Liver (tissue), 9 donors: Measurements from ENCODE around the gene CHTF18. TPM values are rescaled to one million over a fixed set of nuclear protein-coding genes. Genes with fewer than 3 reads are reported as not detected.

Experiments used
- DNase-seq: peaks from one replicate; pipeline ENCODE4 v3.0.0-alpha.2; 2017; ENCODE audit warnings: low spot score
- H3K27ac ChIP-seq, 2 donors: one replicate each; pipeline ENCODE4 v1.7.0; 2013; ENCODE audit warnings: inconsistent platforms in 2 of 2, low read length in 2 of 2, control low read depth in 1 of 2, low read depth in 1 of 2, mild to moderate bottlenecking in 1 of 2
- H3K27me3 ChIP-seq, 4 donors: one replicate each; pipeline versions ENCODE4 v1.6.1 to v1.7.0; 2013; ENCODE audit warnings: low read length in 3 of 4, inconsistent platforms in 1 of 4, mild to moderate bottlenecking in 1 of 4, moderate library complexity in 1 of 4; ENCODE audit not compliant: control insufficient read depth in 4 of 4, insufficient read depth in 4 of 4
- H3K36me3 ChIP-seq, 4 donors: one replicate each; pipeline versions ENCODE4 v1.6.1 to v1.7.0; 2013; ENCODE audit warnings: low read length in 3 of 4, mild to moderate bottlenecking in 3 of 4, low read depth in 1 of 4, moderate library complexity in 1 of 4; ENCODE audit not compliant: control insufficient read depth in 4 of 4, insufficient read depth in 3 of 4
- H3K4me1 ChIP-seq, 4 donors: one replicate each; pipeline versions ENCODE4 v1.6.1 to v1.7.0; 2013; ENCODE audit warnings: low read length in 3 of 4, mild to moderate bottlenecking in 3 of 4, moderate library complexity in 1 of 4; ENCODE audit not compliant: control insufficient read depth in 4 of 4, insufficient read depth in 4 of 4
- H3K4me3 ChIP-seq, 3 donors: one replicate each; pipeline versions ENCODE4 v1.6.1 to v1.7.0; 2013; ENCODE audit warnings: low read length in 3 of 3, control low read depth in 1 of 3, low read depth in 1 of 3, mild to moderate bottlenecking in 1 of 3
- H3K9ac ChIP-seq, 2 donors: one replicate each; pipeline ENCODE4 v1.7.0; 2013; ENCODE audit warnings: low read length in 2 of 2, mild to moderate bottlenecking in 2 of 2, moderate library complexity in 2 of 2, control low read depth in 1 of 2, low read depth in 1 of 2
- H3K9me3 ChIP-seq, 4 donors: one replicate each; pipeline versions ENCODE4 v1.6.1 to v1.7.0; 2013; ENCODE audit warnings: low read length in 3 of 4; ENCODE audit not compliant: control insufficient read depth in 4 of 4
- CTCF ChIP-seq: fragments of 150-350 bp; IDR thresholded peaks from 2 replicates; pipeline ENCODE4 v1.5.1; 2017; ENCODE audit warnings: improper control_type of control experiment, low read depth, low read length; ENCODE audit not compliant: missing input control
- EGR1 ChIP-seq, 2 donors: IDR thresholded peaks; 2 replicates each; pipeline ENCODE4 v1.6.1; 2016 to 2018; ENCODE audit warnings: antibody characterized with exemption in 2 of 2, low read depth in 2 of 2
- FOXA1 ChIP-seq: IDR thresholded peaks from 2 replicates; pipeline ENCODE4 v1.6.1; 2016; ENCODE audit warnings: antibody characterized with exemption
- FOXA2 ChIP-seq: IDR thresholded peaks from 2 replicates; pipeline ENCODE4 v1.6.1; 2016; ENCODE audit warnings: antibody characterized with exemption
- GABPA ChIP-seq, 2 donors: IDR thresholded peaks in 1 of 2; conservative IDR thresholded peaks in 1 of 2; 2 replicates each; pipeline ENCODE4 v1.6.1; 2016; ENCODE audit warnings: antibody characterized with exemption in 2 of 2, mild to moderate bottlenecking in 1 of 2, moderate library complexity in 1 of 2
- HNF4A ChIP-seq, 2 donors: conservative IDR thresholded peaks; 2 replicates each; pipeline ENCODE4 v1.6.1; 2016; ENCODE audit warnings: antibody characterized with exemption in 2 of 2, mild to moderate bottlenecking in 2 of 2
- HNF4G ChIP-seq: IDR thresholded peaks from 2 replicates; pipeline ENCODE4 v1.6.1; 2016; ENCODE audit warnings: antibody characterized with exemption
- JUND ChIP-seq, 2 donors: IDR thresholded peaks; 2 replicates each; pipeline ENCODE4 v1.6.1; 2016; ENCODE audit warnings: antibody characterized with exemption in 2 of 2
- NR2F2 ChIP-seq: IDR thresholded peaks from 2 replicates; pipeline ENCODE4 v1.6.1; 2016; ENCODE audit warnings: antibody characterized with exemption
- RAD21 ChIP-seq, 2 donors: IDR thresholded peaks; 2 replicates each; pipeline ENCODE4 v1.6.1; 2016; ENCODE audit warnings: antibody characterized with exemption in 2 of 2, mild to moderate bottlenecking in 2 of 2
- REST ChIP-seq: IDR thresholded peaks from 2 replicates; pipeline ENCODE4 v1.6.1; 2016; ENCODE audit warnings: antibody characterized with exemption, mild to moderate bottlenecking
- RXRA ChIP-seq, 2 donors: IDR thresholded peaks; 2 replicates each; pipeline ENCODE4 v1.6.1; 2017 to 2018; ENCODE audit warnings: antibody characterized with exemption in 2 of 2, mild to moderate bottlenecking in 1 of 2
- SP1 ChIP-seq: IDR thresholded peaks from 2 replicates; pipeline ENCODE4 v1.6.1; 2018; ENCODE audit warnings: antibody characterized with exemption, mild to moderate bottlenecking
- TAF1 ChIP-seq: conservative IDR thresholded peaks from 2 replicates; pipeline ENCODE4 v1.6.1; 2016; ENCODE audit warnings: antibody characterized with exemption, mild to moderate bottlenecking
- YY1 ChIP-seq: IDR thresholded peaks from 2 replicates; pipeline ENCODE4 v1.6.1; 2016; ENCODE audit warnings: antibody characterized with exemption, mild to moderate bottlenecking
- ZBTB33 ChIP-seq: IDR thresholded peaks from 2 replicates; pipeline ENCODE4 v1.6.1; 2016; ENCODE audit warnings: antibody characterized with exemption
- WGBS: extraction: QIAGEN DNeasy Blood & Tissue Kit; methylation state at CpG from one replicate; pipeline ENCODE4 v1.1.7; 2013; 5-methylcytosine and 5-hydroxymethylcytosine counted together
- polyA plus RNA-seq, 2 donors: library from polyadenylated mRNA; stranded (reverse) in 1 of 2; unstranded in 1 of 2; fragments of 200-250 nt in 1 of 2; fragments of >200 nt in 1 of 2; fragmentation: Nextera tagmentation in 1 of 2; extraction: Ambion mirVana in 1 of 2; gene quantifications; one replicate each; pipeline versions ENCODE4 v1.2.1 to v1.2.3, GENCODE V29; 2013 to 2015
- total RNA-seq, 2 donors: library from RNA; depleted of rRNA; stranded (reverse); fragments of >200 nt; gene quantifications; one replicate each; pipeline ENCODE4 v1.2.3, GENCODE V29; 2014
- TF ChIP-seq, protein P1 (sequence below): IDR thresholded peaks from 2 replicates; pipeline ENCODE4 v1.6.1; 2016; ENCODE audit warnings: antibody characterized with exemption
- TF ChIP-seq, protein P2 (sequence below): IDR thresholded peaks from 2 replicates; pipeline ENCODE4 v1.6.1; 2016; ENCODE audit warnings: antibody characterized with exemption
- donor health status: healthy.
- donor health status: healthy.
- donor health status: healthy.
- donor health status: healthy.
- donor health status: healthy.

Gene CHTF18
- total and polyA plus RNA-seq, 4 donors, result 1.7 to 15.6 (median 3.9) TPM

- Histone ChIP-seq H3K4me1 (no peaks in the 10 kb centered on the region), H3K27ac (no peak overlapping the region), H3K4me3 (no peak overlapping the region), H3K9ac (no peak overlapping the region), H3K27me3 (no peaks in the 10 kb centered on the region), H3K9me3 (peaks cover 0 to 13% (median 10%) of the 10 kb centered on the region in 4 donors), H3K36me3 (no peaks in the 10 kb centered on the region)
- whole genome bisulfite sequencing, result 81% methylated on average over 35 of the region's 35 CpGs
- TF ChIP-seq FOXA1, result no peak
- TF ChIP-seq EGR1 (IDR thresholded peaks at IDR 0.05; ENCODE audit: low read depth in 2 of 2), result no peak
- TF ChIP-seq HNF4G, result no peak
- no peak for TF ChIP-seq HNF4A (conservative IDR thresholded peaks at IDR 0.05)
- no peak for TF ChIP-seq RAD21 (IDR thresholded peaks at IDR 0.05)
- TF ChIP-seq FOXA2, result no peak
- TF ChIP-seq REST, result no peak
- no peak for DNase-seq
These were observed 44.4 kb downstream of the CHTF18 start for GRCh38 chr16:832652-833336.

DNA sequence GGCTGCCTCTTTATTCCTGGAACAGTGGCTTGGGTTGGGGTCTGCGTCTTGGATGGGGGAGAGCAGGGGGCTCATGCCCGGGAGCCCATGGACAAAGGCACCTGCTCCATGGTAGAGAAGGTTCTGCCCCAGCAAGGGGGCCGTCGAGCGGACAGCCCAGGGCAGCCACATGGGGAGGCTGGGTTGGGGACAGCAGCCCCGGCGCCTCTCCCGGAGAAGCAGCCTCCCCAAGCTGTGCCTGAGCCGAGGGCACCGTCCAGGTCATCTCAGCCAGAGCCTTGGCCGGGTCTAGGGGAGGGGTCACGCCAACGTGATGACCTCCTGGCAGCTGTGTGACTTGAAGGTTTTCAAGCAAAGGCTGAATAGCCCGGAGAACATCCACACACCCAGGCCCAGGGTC lies 45.0 kb downstream of the CHTF18 start:
- Histone ChIP-seq H3K27me3 (no peaks in the 10 kb centered on the region), H3K9me3 (peaks cover 0 to 13% (median 10%) of the 10 kb centered on the region in 4 donors), H3K27ac (no peak overlapping the region), H3K9ac (no peak overlapping the region), H3K4me3 (no peak overlapping the region), H3K36me3 (no peaks in the 10 kb centered on the region), H3K4me1 (no peaks in the 10 kb centered on the region)
- no peak for DNase-seq
- 83% methylated on average over 14 of the region's 14 CpGs for WGBS
- TF ChIP-seq TAF1, result no peak
- TF ChIP-seq FOXA2, result no peak
- TF ChIP-seq, protein P1, sequence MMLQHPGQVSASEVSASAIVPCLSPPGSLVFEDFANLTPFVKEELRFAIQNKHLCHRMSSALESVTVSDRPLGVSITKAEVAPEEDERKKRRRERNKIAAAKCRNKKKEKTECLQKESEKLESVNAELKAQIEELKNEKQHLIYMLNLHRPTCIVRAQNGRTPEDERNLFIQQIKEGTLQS, result no peak
- TF ChIP-seq NR2F2, result no peak
- TF ChIP-seq JUND (IDR thresholded peaks at IDR 0.05), result no peak
- no peak for TF ChIP-seq ZBTB33
- TF ChIP-seq RAD21 (IDR thresholded peaks at IDR 0.05), result no peak
- TF ChIP-seq GABPA (IDR thresholded peaks at IDR 0.05 in 1 of 2, conservative IDR thresholded peaks at IDR 0.05 in 1 of 2), result no peak
- no peak for TF ChIP-seq RXRA (IDR thresholded peaks at IDR 0.05)
- TF ChIP-seq, protein P2, sequence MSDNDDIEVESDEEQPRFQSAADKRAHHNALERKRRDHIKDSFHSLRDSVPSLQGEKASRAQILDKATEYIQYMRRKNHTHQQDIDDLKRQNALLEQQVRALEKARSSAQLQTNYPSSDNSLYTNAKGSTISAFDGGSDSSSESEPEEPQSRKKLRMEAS, result no peak
- TF ChIP-seq REST, result no peak
- no peak for TF ChIP-seq HNF4G
- no peak for TF ChIP-seq HNF4A (conservative IDR thresholded peaks at IDR 0.05)
- no peak for TF ChIP-seq FOXA1
- no peak for TF ChIP-seq SP1
- no peak for TF ChIP-seq CTCF
- TF ChIP-seq YY1, result no peak
